Neural cell (in vitro differentiated cells): ENCODE measurements around the gene CELF4. TPM values are rescaled to one million over a fixed set of nuclear protein-coding genes. Genes with fewer than 3 reads are reported as not detected.

Source experiments
- H2AFZ ChIP-seq: fragments of 200-600, 300-800 bp; sonication (generic), shearing (Covaris generic); 2 replicates; pipeline ENCODE4 v1.6.0; 2014; ENCODE audit warnings: low read depth, mild to moderate bottlenecking, antibody characterized with exemption, low read length, moderate library complexity
- H3F3A ChIP-seq: fragments of 200-600 bp; shearing (Covaris generic); 2 replicates; pipeline ENCODE4 v1.6.1; 2016; ENCODE audit warnings: mild to moderate bottlenecking, moderate library complexity, mixed read lengths, antibody characterized with exemption, low read length; ENCODE audit not compliant: insufficient read depth, poor library complexity, severe bottlenecking
- H3K27ac ChIP-seq: fragments of 200-600, 300-800 bp; sonication (generic), shearing (Covaris generic); 2 replicates; pipeline ENCODE4 v1.5.1; 2014; ENCODE audit warnings: mild to moderate bottlenecking, low read length, moderate library complexity
- H3K27me3 ChIP-seq: fragments of 300-800, 200-600 bp; sonication (generic), shearing (Covaris generic); 2 replicates; pipeline ENCODE4 v1.6.0; 2014; ENCODE audit warnings: mild to moderate bottlenecking, low read depth, low read length, moderate library complexity; ENCODE audit not compliant: insufficient read depth
- H3K36me3 ChIP-seq: fragments of 300-800, 200-600 bp; sonication (generic), shearing (Covaris generic); 2 replicates; pipeline ENCODE4 v1.5.1; 2014; ENCODE audit warnings: mild to moderate bottlenecking, antibody characterized with exemption, low read length, moderate library complexity; ENCODE audit not compliant: insufficient read depth
- H3K4me2 ChIP-seq: fragments of 300-800, 200-600 bp; sonication (generic), shearing (Covaris generic); 2 replicates; pipeline ENCODE4 v1.6.0; 2014; ENCODE audit warnings: mild to moderate bottlenecking, low read length
- H3K4me3 ChIP-seq: fragments of 300-800, 200-600 bp; sonication (generic), shearing (Covaris generic); 2 replicates; pipeline ENCODE4 v1.5.1; 2014; ENCODE audit warnings: mild to moderate bottlenecking, low read length, moderate library complexity
- H3K79me2 ChIP-seq: fragments of 200-600 bp; shearing (Covaris generic); replicated peaks from 2 replicates; pipeline ENCODE4 v1.6.0; 2014; ENCODE audit warnings: mild to moderate bottlenecking, low read length, moderate library complexity; ENCODE audit not compliant: insufficient read depth
- H3K9ac ChIP-seq: fragments of 300-800, 200-600 bp; sonication (generic), shearing (Covaris generic); 2 replicates; pipeline ENCODE4 v1.6.1; 2016; ENCODE audit warnings: mild to moderate bottlenecking, low read length, mixed read lengths
- H3K9me2 ChIP-seq: fragments of 200-600 bp; shearing (Covaris generic); 2 replicates; pipeline ENCODE4 v1.6.1; 2016; ENCODE audit warnings: mild to moderate bottlenecking, low read length, mixed read lengths; ENCODE audit not compliant: insufficient read depth
- H3K9me3 ChIP-seq: fragments of 200-600, 300-800 bp; sonication (generic), shearing (Covaris generic); 2 replicates; pipeline ENCODE4 v1.6.1; 2016; ENCODE audit warnings: mild to moderate bottlenecking, mixed run types, low read length, moderate library complexity, mixed read lengths
- H4K20me1 ChIP-seq: fragments of 200-600 bp; shearing (Covaris generic); 2 replicates; pipeline ENCODE4 v1.6.1; 2016; ENCODE audit warnings: mild to moderate bottlenecking, mixed run types; ENCODE audit not compliant: insufficient read depth
- EP300 ChIP-seq: fragments of 450-650 bp; conservative IDR thresholded peaks from 2 replicates; pipeline ENCODE4 v1.6.1; 2014; ENCODE audit warnings: antibody characterized with exemption, mild to moderate bottlenecking, moderate library complexity; ENCODE audit not compliant: poor library complexity, severe bottlenecking
- EZH2 ChIP-seq: fragments of 200-600, 300-800 bp; shearing (Covaris generic), sonication (generic); IDR thresholded peaks from 2 replicates; pipeline ENCODE4 v1.6.1; 2014; ENCODE audit warnings: antibody characterized with exemption, low read length, borderline replicate concordance, mild to moderate bottlenecking; ENCODE audit not compliant: insufficient read depth, poor library complexity, severe bottlenecking
- MXI1 ChIP-seq: fragments of 450-650 bp; conservative IDR thresholded peaks from 2 replicates; pipeline ENCODE4 v1.6.1; 2014; ENCODE audit warnings: antibody characterized with exemption, mild to moderate bottlenecking; ENCODE audit not compliant: poor library complexity, severe bottlenecking
- POLR2AphosphoS5 ChIP-seq: IDR thresholded peaks from 2 replicates; pipeline ENCODE4 v1.6.1; 2012
- RAD21 ChIP-seq: fragments of 450-650 bp; conservative IDR thresholded peaks from 2 replicates; pipeline ENCODE4 v1.6.1; 2014; ENCODE audit warnings: antibody characterized with exemption, mild to moderate bottlenecking, moderate library complexity
- SMC3 ChIP-seq: fragments of 450-650 bp; conservative IDR thresholded peaks from 2 replicates; pipeline ENCODE4 v1.6.1; 2014; ENCODE audit warnings: antibody characterized with exemption, mild to moderate bottlenecking, moderate library complexity; ENCODE audit not compliant: poor library complexity
- TAF1 ChIP-seq: IDR thresholded peaks from 2 replicates; pipeline ENCODE4 v1.6.1; 2012; ENCODE audit warnings: low read depth
- polyA plus RNA-seq: library from polyadenylated mRNA; depleted of rRNA; stranded (reverse); fragments of >200 nt; gene quantifications from 2 replicates; pipeline ENCODE4 v1.2.3, GENCODE V29; 2014
- TF ChIP-seq, protein P1 (sequence below): IDR thresholded peaks from 2 replicates; pipeline ENCODE4 v1.6.1; 2012; ENCODE audit warnings: borderline replicate concordance
- TF ChIP-seq, protein P2 (sequence below): fragments of 450-650 bp; IDR thresholded peaks from 2 replicates; pipeline ENCODE4 v1.5.1; 2014; ENCODE audit warnings: antibody characterized with exemption, mild to moderate bottlenecking, moderate library complexity; ENCODE audit not compliant: poor library complexity, severe bottlenecking

Gene CELF4
- polyA plus RNA-seq, 1 donor from 2014 or later, result 191 TPM

DNA sequence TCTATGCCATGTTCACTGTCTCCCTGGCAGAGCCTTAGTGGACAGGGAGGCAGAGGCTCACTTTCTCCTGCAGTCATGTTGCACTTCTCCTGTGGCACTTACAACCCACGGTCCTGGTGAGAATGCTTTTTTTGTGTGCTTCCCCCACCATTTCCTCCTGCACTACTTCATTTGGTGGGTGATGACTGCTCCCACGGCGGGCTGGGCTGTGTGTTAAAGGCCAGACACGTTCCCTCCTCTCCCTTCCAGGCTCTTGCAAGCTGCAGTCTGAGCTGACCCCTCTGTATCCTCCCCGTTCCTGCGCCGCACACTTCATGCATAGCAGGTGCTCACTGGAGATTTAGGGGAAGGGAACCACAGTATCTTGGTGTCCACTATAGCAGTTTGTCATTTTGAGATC, 170.5 kb downstream of the CELF4 start:
- Histone ChIP-seq H2AFZ (no peak overlapping the region), H3K36me3 (no peaks in the 10 kb centered on the region), H3K79me2 (peaks cover 11% of the 10 kb centered on the region), H3K4me2 (no peak overlapping the region), H3K27ac (no peak overlapping the region), H3K9me3 (no peaks in the 10 kb centered on the region), H4K20me1 (no peaks in the 10 kb centered on the region), H3F3A (no peaks in the 10 kb centered on the region), H3K9ac (no peak overlapping the region), H3K4me3 (no peak overlapping the region), H3K9me2 (no peaks in the 10 kb centered on the region), H3K27me3 (no peaks in the 10 kb centered on the region)
- TF ChIP-seq MXI1 (no peak), EP300 (no peak), POLR2AphosphoS5 (no peak), EZH2 (no peak), SMC3 (no peak), TAF1 (no peak), RAD21 (no peak)
- TF ChIP-seq, protein P1, sequence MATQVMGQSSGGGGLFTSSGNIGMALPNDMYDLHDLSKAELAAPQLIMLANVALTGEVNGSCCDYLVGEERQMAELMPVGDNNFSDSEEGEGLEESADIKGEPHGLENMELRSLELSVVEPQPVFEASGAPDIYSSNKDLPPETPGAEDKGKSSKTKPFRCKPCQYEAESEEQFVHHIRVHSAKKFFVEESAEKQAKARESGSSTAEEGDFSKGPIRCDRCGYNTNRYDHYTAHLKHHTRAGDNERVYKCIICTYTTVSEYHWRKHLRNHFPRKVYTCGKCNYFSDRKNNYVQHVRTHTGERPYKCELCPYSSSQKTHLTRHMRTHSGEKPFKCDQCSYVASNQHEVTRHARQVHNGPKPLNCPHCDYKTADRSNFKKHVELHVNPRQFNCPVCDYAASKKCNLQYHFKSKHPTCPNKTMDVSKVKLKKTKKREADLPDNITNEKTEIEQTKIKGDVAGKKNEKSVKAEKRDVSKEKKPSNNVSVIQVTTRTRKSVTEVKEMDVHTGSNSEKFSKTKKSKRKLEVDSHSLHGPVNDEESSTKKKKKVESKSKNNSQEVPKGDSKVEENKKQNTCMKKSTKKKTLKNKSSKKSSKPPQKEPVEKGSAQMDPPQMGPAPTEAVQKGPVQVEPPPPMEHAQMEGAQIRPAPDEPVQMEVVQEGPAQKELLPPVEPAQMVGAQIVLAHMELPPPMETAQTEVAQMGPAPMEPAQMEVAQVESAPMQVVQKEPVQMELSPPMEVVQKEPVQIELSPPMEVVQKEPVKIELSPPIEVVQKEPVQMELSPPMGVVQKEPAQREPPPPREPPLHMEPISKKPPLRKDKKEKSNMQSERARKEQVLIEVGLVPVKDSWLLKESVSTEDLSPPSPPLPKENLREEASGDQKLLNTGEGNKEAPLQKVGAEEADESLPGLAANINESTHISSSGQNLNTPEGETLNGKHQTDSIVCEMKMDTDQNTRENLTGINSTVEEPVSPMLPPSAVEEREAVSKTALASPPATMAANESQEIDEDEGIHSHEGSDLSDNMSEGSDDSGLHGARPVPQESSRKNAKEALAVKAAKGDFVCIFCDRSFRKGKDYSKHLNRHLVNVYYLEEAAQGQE, result no peak
- TF ChIP-seq, protein P2, sequence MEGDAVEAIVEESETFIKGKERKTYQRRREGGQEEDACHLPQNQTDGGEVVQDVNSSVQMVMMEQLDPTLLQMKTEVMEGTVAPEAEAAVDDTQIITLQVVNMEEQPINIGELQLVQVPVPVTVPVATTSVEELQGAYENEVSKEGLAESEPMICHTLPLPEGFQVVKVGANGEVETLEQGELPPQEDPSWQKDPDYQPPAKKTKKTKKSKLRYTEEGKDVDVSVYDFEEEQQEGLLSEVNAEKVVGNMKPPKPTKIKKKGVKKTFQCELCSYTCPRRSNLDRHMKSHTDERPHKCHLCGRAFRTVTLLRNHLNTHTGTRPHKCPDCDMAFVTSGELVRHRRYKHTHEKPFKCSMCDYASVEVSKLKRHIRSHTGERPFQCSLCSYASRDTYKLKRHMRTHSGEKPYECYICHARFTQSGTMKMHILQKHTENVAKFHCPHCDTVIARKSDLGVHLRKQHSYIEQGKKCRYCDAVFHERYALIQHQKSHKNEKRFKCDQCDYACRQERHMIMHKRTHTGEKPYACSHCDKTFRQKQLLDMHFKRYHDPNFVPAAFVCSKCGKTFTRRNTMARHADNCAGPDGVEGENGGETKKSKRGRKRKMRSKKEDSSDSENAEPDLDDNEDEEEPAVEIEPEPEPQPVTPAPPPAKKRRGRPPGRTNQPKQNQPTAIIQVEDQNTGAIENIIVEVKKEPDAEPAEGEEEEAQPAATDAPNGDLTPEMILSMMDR, result no peak

DNA sequence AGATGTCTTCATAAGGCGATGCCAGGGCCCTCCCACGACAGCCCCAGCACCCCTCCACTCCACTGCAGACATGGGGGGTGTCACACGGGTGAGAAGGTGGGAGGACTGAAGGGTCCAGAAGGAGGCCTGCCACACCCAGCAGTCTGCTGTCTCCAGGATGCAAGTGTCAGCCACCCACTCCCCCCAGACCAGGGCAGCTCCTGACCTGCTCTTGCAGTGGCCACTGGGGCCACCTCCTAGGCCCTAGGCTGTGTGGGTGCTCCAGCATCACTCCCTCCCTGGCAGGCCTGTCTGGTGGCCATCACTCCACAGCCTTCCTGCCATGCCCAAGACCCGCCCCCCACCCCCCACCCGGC, 171.0 kb downstream of the CELF4 start:
- H3K4me3 ChIP-seq, result peak overlapping the region; percentile 69
- no peak overlapping the region for H3K27ac ChIP-seq
- H4K20me1 ChIP-seq, result no peaks in the 10 kb centered on the region
- no peaks in the 10 kb centered on the region for H3K27me3 ChIP-seq
- H3K9me3 ChIP-seq, result no peaks in the 10 kb centered on the region
- H2AFZ ChIP-seq, result no peak overlapping the region
- TF ChIP-seq RAD21 (no peak), EZH2 (no peak), MXI1 (no peak), EP300 (no peak), TAF1 (no peak), POLR2AphosphoS5 (no peak), SMC3 (no peak)
- TF ChIP-seq, protein P2, result no peak
- TF ChIP-seq, protein P1, result no peak
- no peaks in the 10 kb centered on the region for H3K36me3 ChIP-seq
- H3K4me2 ChIP-seq, result peak overlapping the region; percentile 48
- peak overlapping the region; percentile 63 for H3K9ac ChIP-seq
- no peaks in the 10 kb centered on the region for H3F3A ChIP-seq
- no peaks in the 10 kb centered on the region for H3K9me2 ChIP-seq
- H3K79me2 ChIP-seq, result peaks cover 11% of the 10 kb centered on the region
